Stomach (tissue), 9 donors: Measurements from ENCODE around the gene CAB39L. TPM values are rescaled to one million over a fixed set of nuclear protein-coding genes. Genes with fewer than 3 reads are reported as not detected.
A peak's percentile ranks its signal among the peaks of the same experiment; 100 is the strongest.
"Not testable (repeated sequence)": the region's sequence is repeated elsewhere in the genome, so short reads cannot be mapped to it uniquely, and the experiment has no call there.

Experiments used
- DNase-seq, 2 donors: peaks; one replicate each; pipeline versions ENCODE4 v3.0.0 to v3.0.0-alpha.2; 2013 to 2019
- H3K27ac ChIP-seq, 5 donors: fragments of 200-600 bp in 4 of 5; sonication (generic) in 4 of 5; one replicate each; pipeline ENCODE4 v1.5.1; 2013 to 2019; ENCODE audit warnings: mild to moderate bottlenecking in 1 of 5, moderate library complexity in 1 of 5
- H3K27me3 ChIP-seq, 3 donors: fragments of 200-600 bp; sonication (generic); one replicate each; pipeline ENCODE4 v1.5.1; 2017 to 2019; ENCODE audit warnings: mixed run types in 1 of 3
- H3K36me3 ChIP-seq, 4 donors: fragments of 200-600 bp; sonication (generic); 1 replicate in 3 of 4; 2 replicates in 1 of 4; pipeline ENCODE4 v1.5.1; 2016 to 2019
- H3K4me1 ChIP-seq, 4 donors: fragments of 200-600 bp; sonication (generic); one replicate each; pipeline ENCODE4 v1.5.1; 2016 to 2019
- H3K4me3 ChIP-seq, 4 donors: fragments of 200-600 bp; sonication (generic) in 3 of 4; one replicate each; pipeline ENCODE4 v1.5.1; 2016 to 2019; ENCODE audit warnings: mild to moderate bottlenecking in 1 of 4
- H3K9me3 ChIP-seq, 4 donors: fragments of 200-600 bp; sonication (generic); one replicate each; pipeline ENCODE4 v1.5.1; 2016 to 2019
- EP300 ChIP-seq: sonication (generic); formaldehyde crosslinking; IDR thresholded peaks from one replicate; pipeline ENCODE4 v1.6.1; 2017; ENCODE audit warnings: antibody characterized with exemption
- POLR2A ChIP-seq, 4 donors: fragments of 450-650 bp; IDR thresholded peaks; one replicate each; pipeline ENCODE4 v1.6.1; 2016; ENCODE audit warnings: antibody characterized with exemption in 4 of 4, control low read depth in 2 of 4, mild to moderate bottlenecking in 1 of 4, moderate library complexity in 1 of 4
- POLR2AphosphoS5 ChIP-seq, 3 donors: sonication (generic); formaldehyde crosslinking; IDR thresholded peaks; one replicate each; pipeline ENCODE4 v1.6.1; 2016; ENCODE audit warnings: antibody characterized with exemption in 3 of 3
- WGBS, 5 donors: extraction: QIAGEN DNeasy Blood & Tissue Kit in 3 of 5; methylation state at CpG; one replicate each; pipeline versions ENCODE4 v1.1.5 to v1.1.7; 2013 to 2018; 5-methylcytosine and 5-hydroxymethylcytosine counted together
- intact Hi-C: fragments of 100-400 bp; cut with DNase I; formaldehyde crosslinking; loops from one replicate; pipeline ENCODE4 v1.15.1; 2023; ENCODE audit warnings: low total_unique reads
- polyA plus RNA-seq, 3 donors: library from polyadenylated mRNA; stranded (reverse); fragments of 200-250 nt; gene quantifications; one replicate each; pipeline ENCODE4 v1.2.3, GENCODE V29; 2013
- total RNA-seq, 5 donors: library from RNA; depleted of rRNA; stranded (reverse); fragments of >200 nt; gene quantifications; one replicate each; pipeline versions ENCODE4 v1.1.0 to v1.2.3, GENCODE V29; 2014 to 2016
- TF ChIP-seq, protein P1 (sequence below), 7 experiments: fragments of 450-650 bp in 4 of 7; fragments of 200-600 bp in 3 of 7; sonication (generic) in 3 of 7; IDR thresholded peaks; one replicate each; pipeline ENCODE4 v1.5.1; 2016 to 2019; ENCODE audit warnings: antibody characterized with exemption in 7 of 7, control low read depth in 2 of 7, mild to moderate bottlenecking in 1 of 7
- donor health status: healthy with polysubstance abuse.
- donor health status: Bipolar disorder and iron deficiency.
- donor health status: healthy.

CAB39L gene
- total and polyA plus RNA-seq, 8 donors = 11.4 to 61.6 (median 33.0) TPM

- intact Hi-C loops = no loop called here
- DNase-seq = no peak
- WGBS, 5 donors = 88 to 91% (median 90%) methylated on average over 10 of the region's 10 CpGs
Observed at GRCh38 chr13:49340161-49340560, 103.7 kb downstream of the CAB39L start.

GRCh38 chr13:49336655-49337054, 107.2 kb downstream of the CAB39L start:
- no peaks in the 10 kb centered on the region for H3K9me3 ChIP-seq
- WGBS, 5 donors = 84 to 88% (median 87%) methylated on average over 4 of the region's 4 CpGs

More at GRCh38 chr13:49340161-49340560, 103.7 kb downstream of the CAB39L start:
- no peak overlapping the region for H3K27ac ChIP-seq
- H3K4me1 ChIP-seq = peaks cover 0 to 12% (median 3%) of the 10 kb centered on the region in 4 donors
- no peaks in the 10 kb centered on the region for H3K9me3 ChIP-seq
- no peak overlapping the region for H3K4me3 ChIP-seq
- TF ChIP-seq EP300 (no peak), POLR2A (IDR thresholded peaks at IDR 0.05) (no peak), POLR2AphosphoS5 (IDR thresholded peaks at IDR 0.05) (no peak)
- TF ChIP-seq, protein P1, sequence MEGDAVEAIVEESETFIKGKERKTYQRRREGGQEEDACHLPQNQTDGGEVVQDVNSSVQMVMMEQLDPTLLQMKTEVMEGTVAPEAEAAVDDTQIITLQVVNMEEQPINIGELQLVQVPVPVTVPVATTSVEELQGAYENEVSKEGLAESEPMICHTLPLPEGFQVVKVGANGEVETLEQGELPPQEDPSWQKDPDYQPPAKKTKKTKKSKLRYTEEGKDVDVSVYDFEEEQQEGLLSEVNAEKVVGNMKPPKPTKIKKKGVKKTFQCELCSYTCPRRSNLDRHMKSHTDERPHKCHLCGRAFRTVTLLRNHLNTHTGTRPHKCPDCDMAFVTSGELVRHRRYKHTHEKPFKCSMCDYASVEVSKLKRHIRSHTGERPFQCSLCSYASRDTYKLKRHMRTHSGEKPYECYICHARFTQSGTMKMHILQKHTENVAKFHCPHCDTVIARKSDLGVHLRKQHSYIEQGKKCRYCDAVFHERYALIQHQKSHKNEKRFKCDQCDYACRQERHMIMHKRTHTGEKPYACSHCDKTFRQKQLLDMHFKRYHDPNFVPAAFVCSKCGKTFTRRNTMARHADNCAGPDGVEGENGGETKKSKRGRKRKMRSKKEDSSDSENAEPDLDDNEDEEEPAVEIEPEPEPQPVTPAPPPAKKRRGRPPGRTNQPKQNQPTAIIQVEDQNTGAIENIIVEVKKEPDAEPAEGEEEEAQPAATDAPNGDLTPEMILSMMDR (IDR thresholded peaks at IDR 0.05) = no peak
- H3K27me3 ChIP-seq = no peaks in the 10 kb centered on the region
- peaks cover 0 to 57% (median 16%) of the 10 kb centered on the region in 4 donors for H3K36me3 ChIP-seq

GRCh38 chr13:49330546-49330864, 113.4 kb downstream of the CAB39L start:
- WGBS, 5 donors = 92 to 100% (median 99%) methylated on average over 1 of the region's 1 CpG

More at GRCh38 chr13:49336655-49337054, 107.2 kb downstream of the CAB39L start:
- H3K27me3 ChIP-seq = no peaks in the 10 kb centered on the region
- no peak overlapping the region for H3K27ac ChIP-seq
- TF ChIP-seq POLR2AphosphoS5 (IDR thresholded peaks at IDR 0.05) (no peak), POLR2A (IDR thresholded peaks at IDR 0.05) (no peak), EP300 (no peak)
- TF ChIP-seq, protein P1 (IDR thresholded peaks at IDR 0.05) = no peak
- peaks cover 0 to 13% (median 3%) of the 10 kb centered on the region in 4 donors for H3K4me1 ChIP-seq
- peaks cover 0 to 49% (median 11%) of the 10 kb centered on the region in 4 donors for H3K36me3 ChIP-seq
- DNase-seq = no peak
- H3K4me3 ChIP-seq = no peak overlapping the region
- intact Hi-C loops = no loop called here

DNA sequence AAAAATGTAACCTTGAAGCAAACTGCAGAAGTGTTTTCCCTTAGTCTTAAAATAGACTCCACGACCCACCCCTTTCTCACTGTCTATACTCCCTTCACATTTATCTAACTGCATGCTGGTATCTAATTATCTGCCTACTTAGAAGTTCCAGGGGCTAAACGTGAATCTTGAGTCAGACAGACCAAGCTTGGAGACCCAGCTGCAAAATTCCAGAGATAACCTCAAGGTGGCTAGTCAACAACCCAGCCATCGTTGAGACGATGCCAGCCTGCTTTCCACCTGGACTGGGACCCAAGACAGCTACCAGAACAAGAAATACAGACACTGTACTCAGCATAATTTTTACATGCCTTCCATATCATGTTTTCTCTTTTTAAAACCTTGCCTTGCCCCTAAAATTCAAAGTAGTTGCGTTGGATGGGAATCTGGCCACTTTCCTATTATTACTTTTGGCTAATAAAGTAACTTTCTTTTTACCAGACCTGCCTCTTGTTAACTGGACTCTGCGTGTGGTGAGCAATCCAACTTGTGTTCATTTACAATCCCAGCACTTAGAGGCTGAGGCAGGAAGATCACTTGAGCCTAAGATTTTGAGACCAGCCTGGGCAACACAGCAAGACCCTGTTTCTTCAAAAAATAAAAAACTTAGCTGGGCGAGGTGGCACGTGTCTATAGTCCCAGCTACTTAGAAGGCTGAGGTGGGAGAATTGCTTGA, 113.9 kb downstream of the CAB39L start:
- WGBS, 5 donors = 53 to 74% (median 57%) methylated on average over 8 of the region's 8 CpGs
- peak in 1 of 2 donors; percentile 39 for DNase-seq
- Histone ChIP-seq H3K4me3 (no peak overlapping the region), H3K4me1 (peaks cover 0 to 18% (median 5%) of the 10 kb centered on the region in 4 donors), H3K36me3 (peaks cover 0 to 30% (median 4%) of the 10 kb centered on the region in 4 donors), H3K9me3 (no peaks in the 10 kb centered on the region), H3K27ac (no peak overlapping the region), H3K27me3 (no peaks in the 10 kb centered on the region)
- TF ChIP-seq EP300 (no peak), POLR2A (IDR thresholded peaks at IDR 0.05) (no peak), POLR2AphosphoS5 (IDR thresholded peaks at IDR 0.05) (no peak)
- TF ChIP-seq, protein P1 (IDR thresholded peaks at IDR 0.05) = no peak
- intact Hi-C loops = no loop called here

More at GRCh38 chr13:49330546-49330864, 113.4 kb downstream of the CAB39L start:
- H3K27ac ChIP-seq = no peak overlapping the region
- peaks cover 0 to 30% (median 4%) of the 10 kb centered on the region in 4 donors for H3K36me3 ChIP-seq
- intact Hi-C loops = no loop called here
- H3K9me3 ChIP-seq = no peaks in the 10 kb centered on the region
- peaks cover 0 to 18% (median 7%) of the 10 kb centered on the region in 4 donors for H3K4me1 ChIP-seq
- TF ChIP-seq POLR2A (IDR thresholded peaks at IDR 0.05) (no peak), EP300 (no peak), POLR2AphosphoS5 (IDR thresholded peaks at IDR 0.05) (no peak)
- TF ChIP-seq, protein P1 (IDR thresholded peaks at IDR 0.05) = no peak
- DNase-seq = no peak
- H3K4me3 ChIP-seq = no peak overlapping the region
- no peaks in the 10 kb centered on the region for H3K27me3 ChIP-seq

DNA sequence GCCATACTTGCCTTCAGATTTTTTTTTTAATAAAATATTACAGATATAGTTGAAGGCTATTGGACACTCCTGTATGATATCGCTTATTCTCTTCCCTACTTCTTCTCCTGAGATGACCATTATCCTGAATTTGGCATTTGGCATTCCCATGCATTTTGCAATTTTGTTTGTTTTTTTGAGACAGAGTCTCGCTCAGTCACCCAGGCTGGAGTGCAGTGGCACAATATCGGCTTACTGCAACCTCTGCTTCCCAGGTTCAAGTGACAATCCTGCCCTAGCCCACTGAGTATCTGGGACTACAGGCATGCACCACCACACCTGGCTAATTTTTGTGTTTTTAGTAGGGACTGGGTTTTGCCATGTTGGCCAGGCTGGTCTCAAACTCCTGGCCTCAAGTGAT, 116.7 kb downstream of the CAB39L start:
- H3K9me3 ChIP-seq, H3K27ac ChIP-seq, H3K4me3 ChIP-seq, DNase-seq, intact Hi-C loops, H3K27me3 ChIP-seq: not testable (repeated sequence)
- 95 to 98% (median 96%) methylated on average over 3 of the region's 3 CpGs for WGBS, 5 donors
- peaks cover 0 to 18% (median 5%) of the 10 kb centered on the region in 4 donors for H3K4me1 ChIP-seq
- peaks cover 0 to 49% (median 10%) of the 10 kb centered on the region in 4 donors for H3K36me3 ChIP-seq
